ENCODE data around the gene SLC24A4. TPM values are rescaled to one million over a fixed set of nuclear protein-coding genes. Genes with fewer than 3 reads are reported as not detected.

The SLC24A4 gene
- total RNA-seq, 1 experiment from 2014 or later: not detected

- H4K20me1 ChIP-seq (ENCODE audit: insufficient read depth): no peaks in the 10 kb centered on the region
- no peaks in the 10 kb centered on the region for H3K9me2 ChIP-seq (ENCODE audit: insufficient read depth)
- no peak overlapping the region for H3K4me2 ChIP-seq (ENCODE audit: low read length)
- H3K9ac ChIP-seq (ENCODE audit: low read length): no peak overlapping the region
- intact Hi-C loops (cut with micrococcal nuclease): no loop called here
- H3K4me3 ChIP-seq (replicated peaks in 1 of 2; ENCODE audit: low read depth in 1 of 2, low read length in 2 of 2): no peak overlapping the region
- no peak for TF ChIP-seq REST (IDR thresholded peaks at IDR 0.05; ENCODE audit: low read depth)
- TF ChIP-seq FOSL1 (IDR thresholded peaks at IDR 0.05; ENCODE audit: low read depth): no peak
- TF ChIP-seq SP1 (IDR thresholded peaks at IDR 0.05; ENCODE audit: low read depth): no peak
- H3K4me1 ChIP-seq (ENCODE audit: control insufficient read depth in 1 of 2, insufficient read depth in 2 of 2, low read length in 2 of 2): peaks cover 0 to 8% of the 10 kb centered on the region in 2 experiments; a peak in 2 of 4 replicates
- no peaks in the 10 kb centered on the region for H3K9me3 ChIP-seq (ENCODE audit: control insufficient read depth in 1 of 2, insufficient read depth in 1 of 2, low read depth in 1 of 2, low read length in 2 of 2)
- no peak overlapping the region for H3K27ac ChIP-seq (ENCODE audit: low read depth, low read length)
- ChIA-PET CTCF (no interaction called here), RAD21 (ENCODE audit: low non-redundant PET in 1 of 2, low total read pairs in 2 of 2, uncharacterized antibody in 2 of 2, unreplicated experiment in 2 of 2) (no interaction called here), POLR2A (no interaction called here)
- no peaks in the 10 kb centered on the region for H3K36me3 ChIP-seq (ENCODE audit: control insufficient read depth in 1 of 2, insufficient read depth in 2 of 2, low read length in 2 of 2)
- ATAC-seq: no peak
- H2AFZ ChIP-seq (ENCODE audit: low read depth, low read length, poor library complexity, severe bottlenecking): no peak overlapping the region
- H3K27me3 ChIP-seq (ENCODE audit: insufficient read depth, low read length): no peaks in the 10 kb centered on the region
- BruUV-seq (replicated peaks): no TSS peak
- no peaks in the 10 kb centered on the region for H3K79me2 ChIP-seq (ENCODE audit: insufficient read depth, low read length)
- DNase-seq (ENCODE audit: low read depth, low spot score): no peak
Observed at GRCh38 chr14:92412912-92413311, 89.9 kb downstream of the SLC24A4 start.

- intact Hi-C loops (cut with micrococcal nuclease): no loop called here
- Histone ChIP-seq H3K9me2 (ENCODE audit: insufficient read depth) (no peaks in the 10 kb centered on the region), H2AFZ (ENCODE audit: low read depth, low read length, poor library complexity, severe bottlenecking) (no peak overlapping the region), H3K79me2 (ENCODE audit: insufficient read depth, low read length) (no peaks in the 10 kb centered on the region), H3K4me3 (replicated peaks in 1 of 2; ENCODE audit: low read depth in 1 of 2, low read length in 2 of 2) (no peak overlapping the region), H3K36me3 (ENCODE audit: control insufficient read depth in 1 of 2, insufficient read depth in 2 of 2, low read length in 2 of 2) (no peaks in the 10 kb centered on the region), H3K9me3 (ENCODE audit: control insufficient read depth in 1 of 2, insufficient read depth in 1 of 2, low read depth in 1 of 2, low read length in 2 of 2) (no peaks in the 10 kb centered on the region), H3K9ac (ENCODE audit: low read length) (no peak overlapping the region), H3K4me2 (ENCODE audit: low read length) (no peak overlapping the region), H4K20me1 (ENCODE audit: insufficient read depth) (no peaks in the 10 kb centered on the region), H3K27me3 (ENCODE audit: insufficient read depth, low read length) (no peaks in the 10 kb centered on the region), H3K4me1 (ENCODE audit: control insufficient read depth in 1 of 2, insufficient read depth in 2 of 2, low read length in 2 of 2) (peaks cover 0 to 4% of the 10 kb centered on the region in 2 experiments; a peak in 2 of 4 replicates), H3K27ac (ENCODE audit: low read depth, low read length) (no peak overlapping the region)
- RAD21 ChIA-PET (ENCODE audit: low non-redundant PET in 1 of 2, low total read pairs in 2 of 2, uncharacterized antibody in 2 of 2, unreplicated experiment in 2 of 2): no interaction called here
- CTCF ChIA-PET: no interaction called here
- no TSS peak for BruUV-seq (replicated peaks)
- ATAC-seq (no peak), DNase-seq (ENCODE audit: low read depth, low spot score) (no peak)
- POLR2A ChIA-PET: no interaction called here
- TF ChIP-seq SP1 (IDR thresholded peaks at IDR 0.05; ENCODE audit: low read depth) (no peak), SRF (IDR thresholded peaks at IDR 0.05; ENCODE audit: low read depth) (no peak), ZBTB33 (IDR thresholded peaks at IDR 0.05; ENCODE audit: extremely low read depth, insufficient replicate concordance, low read length) (no peak), SIN3A (IDR thresholded peaks at IDR 0.05; ENCODE audit: low read depth) (no peak), EZH2 (IDR thresholded peaks at IDR 0.05) (no peak), REST (IDR thresholded peaks at IDR 0.05; ENCODE audit: low read depth) (no peak), RAD21 (IDR thresholded peaks at IDR 0.05; ENCODE audit: low read depth) (no peak), EGR1 (IDR thresholded peaks at IDR 0.05; ENCODE audit: low read depth) (no peak), CBX3 (IDR thresholded peaks at IDR 0.05; ENCODE audit: low read depth) (no peak), ATF3 (IDR thresholded peaks at IDR 0.05) (no peak)
Observed at GRCh38 chr14:92413379-92413778, 90.4 kb downstream of the SLC24A4 start.
